Common myeloid progenitor, CD34-positive (primary cell): ENCODE data around the gene CALCOCO1.

Source experiments
- CTCF ChIA-PET: fragments of 350-600 bp; sonication (Branson Sonifier 250); formaldehyde crosslinking; loops from one replicate; lab custom pipeline; 2021; ENCODE audit warnings: antibody characterized with exemption; lab: Charles Lee
- POLR2A ChIA-PET: fragments of 350-600 bp; sonication (Branson Sonifier 250); formaldehyde crosslinking; loops from one replicate; lab custom pipeline; 2021; ENCODE audit warnings: antibody characterized with exemption; lab: Charles Lee
- DNase-seq, 3 donors: peaks; one replicate each; pipeline versions ENCODE4 v3.0.0 to v3.0.0-alpha.2; 2013
- H3K27ac ChIP-seq, 2 experiments: 1 replicate in 1 of 2; 2 replicates in 1 of 2; pipeline ENCODE4 v1.7.0; 2013; ENCODE audit warnings: inconsistent platforms in 2 of 2, low read length in 2 of 2, mild to moderate bottlenecking in 2 of 2, low read depth in 1 of 2, moderate library complexity in 1 of 2; ENCODE audit not compliant: severe bottlenecking in 2 of 2, insufficient read depth in 1 of 2, poor library complexity in 1 of 2
- H3K27me3 ChIP-seq, 5 experiments: replicated peaks in 2 of 5; 1 replicate in 3 of 5; 2 replicates in 2 of 5; pipeline versions ENCODE4 v1.6.1 to v1.7.0; 2013; ENCODE audit warnings: low read length in 4 of 5, mild to moderate bottlenecking in 2 of 5, moderate library complexity in 2 of 5, inconsistent platforms in 1 of 5; ENCODE audit not compliant: insufficient read depth in 5 of 5, control insufficient read depth in 4 of 5
- H3K36me3 ChIP-seq, 4 experiments: 1 replicate in 2 of 4; 2 replicates in 2 of 4; pipeline versions ENCODE4 v1.6.1 to v1.7.0; 2013; ENCODE audit warnings: low read length in 3 of 4, control low read depth in 1 of 4, mild to moderate bottlenecking in 1 of 4; ENCODE audit not compliant: control insufficient read depth in 4 of 4, insufficient read depth in 4 of 4
- H3K4me1 ChIP-seq, 4 experiments: 1 replicate in 3 of 4; 2 replicates in 1 of 4; pipeline versions ENCODE4 v1.6.1 to v1.7.1; 2013; ENCODE audit warnings: low read length in 3 of 4, mild to moderate bottlenecking in 3 of 4, control low read depth in 1 of 4, inconsistent platforms in 1 of 4, moderate library complexity in 1 of 4; ENCODE audit not compliant: control insufficient read depth in 4 of 4, insufficient read depth in 4 of 4; ENCODE audit errors: control extremely low read depth in 1 of 4
- H3K4me3 ChIP-seq, 7 experiments: 1 replicate in 4 of 7; 2 replicates in 3 of 7; pipeline versions ENCODE4 v1.5.1 to v1.7.0; 2013; ENCODE audit warnings: mild to moderate bottlenecking in 7 of 7, low read length in 6 of 7, moderate library complexity in 6 of 7, inconsistent platforms in 2 of 7, low read depth in 2 of 7, control low read depth in 1 of 7; ENCODE audit not compliant: insufficient read depth in 4 of 7, control insufficient read depth in 1 of 7; ENCODE audit errors: extremely low read depth in 1 of 7
- H3K9me3 ChIP-seq, 5 experiments: 1 replicate in 4 of 5; 2 replicates in 1 of 5; pipeline versions ENCODE4 v1.6.1 to v1.7.1; 2013; ENCODE audit warnings: low read length in 4 of 5, mild to moderate bottlenecking in 2 of 5, inconsistent platforms in 1 of 5, low read depth in 1 of 5, moderate library complexity in 1 of 5; ENCODE audit not compliant: control insufficient read depth in 4 of 5, insufficient read depth in 2 of 5; ENCODE audit errors: control extremely low read depth in 1 of 5
- WGBS: methylation state at CpG from one replicate; pipeline ENCODE4 v1.1.5; 2013; ENCODE audit not compliant: insufficient coverage; 5-methylcytosine and 5-hydroxymethylcytosine counted together

CALCOCO1 gene

DNA sequence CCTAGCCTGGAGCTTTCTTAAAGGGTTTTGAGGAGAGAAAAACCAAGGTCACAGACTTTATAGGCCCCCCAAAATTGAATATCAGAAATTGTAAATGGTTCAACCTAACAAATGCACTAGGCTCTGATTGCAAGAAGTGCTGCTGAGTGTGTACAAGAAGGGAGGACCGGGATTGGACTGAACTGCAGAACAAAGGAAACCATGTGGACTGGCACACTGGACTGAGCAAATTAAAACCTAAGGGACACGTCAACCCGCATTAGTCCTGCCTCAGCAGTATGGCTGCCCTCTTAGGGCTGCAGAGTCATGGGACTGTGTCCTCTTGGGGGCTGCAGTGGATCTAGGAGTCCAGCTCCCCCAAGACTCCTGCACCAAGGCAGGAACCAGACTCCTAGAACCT is 25.4 kb upstream of the CALCOCO1 start:
- Histone ChIP-seq H3K36me3 (no peaks in the 10 kb centered on the region), H3K4me1 (peaks cover 1 to 78% (median 44%) of the 10 kb centered on the region in 4 experiments), H3K9me3 (no peaks in the 10 kb centered on the region), H3K27me3 (peaks cover 15 to 83% (median 37%) of the 10 kb centered on the region in 5 experiments), H3K27ac (no peak overlapping the region), H3K4me3 (no peak overlapping the region)
- no peak for DNase-seq
- WGBS: 100% methylated on average over 3 of the region's 3 CpGs
- ChIA-PET CTCF (interaction anchor here (0.9 to 15.2 kb wide), 5 partner anchors 7 to 204 kb away, joined by 3 to 113 read pairs (median 3); no protein-coding TSS in a partner anchor), POLR2A (interaction anchor here (0.8 kb wide), 1 partner anchor 16 kb away, joined by 4 read pairs; no protein-coding TSS in a partner anchor)

- H3K9me3 ChIP-seq: no peaks in the 10 kb centered on the region
- 49% methylated on average over 11 of the region's 13 CpGs for WGBS
- peaks cover 15 to 84% (median 35%) of the 10 kb centered on the region in 5 experiments for H3K27me3 ChIP-seq
- ChIA-PET CTCF (interaction anchor here (0.9 to 15.2 kb wide), 5 partner anchors 7 to 205 kb away, joined by 3 to 113 read pairs (median 3); no protein-coding TSS in a partner anchor), POLR2A (interaction anchor here (0.8 kb wide), 1 partner anchor 15 kb away, joined by 4 read pairs; no protein-coding TSS in a partner anchor)
- H3K4me1 ChIP-seq: peaks cover 1 to 74% (median 42%) of the 10 kb centered on the region in 4 experiments
- no peak overlapping the region for H3K27ac ChIP-seq
- H3K4me3 ChIP-seq: peak overlapping the region in 4 of 7 experiments; percentile 42 to 77 (median 68)
- no peaks in the 10 kb centered on the region for H3K36me3 ChIP-seq
- DNase-seq: no peak
These were observed 24.9 kb upstream of the CALCOCO1 start for GRCh38 chr12:53752192-53752601.

GRCh38 chr12:53751336-53752191 is 24.3 kb upstream of the CALCOCO1 start, which contains the start of gene CISTR:
TSS of gene CISTR (minus strand) at chr12:53751979.
- H3K27ac ChIP-seq: no peak within 1 kb of the TSS
- ChIA-PET POLR2A (interaction anchor here (0.8 kb wide), 1 partner anchor 15 kb away, joined by 4 read pairs; no protein-coding TSS in a partner anchor), CTCF (interaction anchor here (0.9 to 15.2 kb wide), 6 partner anchors 6 to 205 kb away, joined by 3 to 113 read pairs (median 4); no protein-coding TSS in a partner anchor)
- H3K9me3 ChIP-seq: no peaks in the 10 kb centered on the region
- peaks cover 15 to 87% (median 39%) of the 10 kb centered on the region in 5 experiments for H3K27me3 ChIP-seq
- 1% methylated on average over 68 of the region's 76 CpGs for WGBS
- no peaks in the 10 kb centered on the region for H3K36me3 ChIP-seq
- peaks cover 1 to 68% (median 39%) of the 10 kb centered on the region in 4 experiments for H3K4me1 ChIP-seq
- H3K4me3 ChIP-seq: peak within 1 kb of the TSS; percentile 25 to 77 (median 50)
- DNase-seq: peak in 2 of 3 donors; percentile 42 to 67

- POLR2A ChIA-PET: no interaction called here
- peak; percentile 29 to 73 (median 62) for DNase-seq
- Histone ChIP-seq H3K4me3 (peak overlapping the region in 6 of 7 experiments; percentile 32 to 77 (median 56)), H3K4me1 (peaks cover 1 to 61% (median 32%) of the 10 kb centered on the region in 4 experiments), H3K36me3 (no peaks in the 10 kb centered on the region), H3K27ac (no peak overlapping the region), H3K27me3 (peaks cover 15 to 91% (median 39%) of the 10 kb centered on the region in 5 experiments), H3K9me3 (no peaks in the 10 kb centered on the region)
- CTCF ChIA-PET: interaction anchor here (1.2 to 1.7 kb wide), 2 partner anchors 8 to 49 kb away, joined by 5 to 9 read pairs; no protein-coding TSS in a partner anchor
- 3% methylated on average over 25 of the region's 36 CpGs for WGBS
These were observed 23.6 kb upstream of the CALCOCO1 start for GRCh38 chr12:53750812-53751335.

DNA sequence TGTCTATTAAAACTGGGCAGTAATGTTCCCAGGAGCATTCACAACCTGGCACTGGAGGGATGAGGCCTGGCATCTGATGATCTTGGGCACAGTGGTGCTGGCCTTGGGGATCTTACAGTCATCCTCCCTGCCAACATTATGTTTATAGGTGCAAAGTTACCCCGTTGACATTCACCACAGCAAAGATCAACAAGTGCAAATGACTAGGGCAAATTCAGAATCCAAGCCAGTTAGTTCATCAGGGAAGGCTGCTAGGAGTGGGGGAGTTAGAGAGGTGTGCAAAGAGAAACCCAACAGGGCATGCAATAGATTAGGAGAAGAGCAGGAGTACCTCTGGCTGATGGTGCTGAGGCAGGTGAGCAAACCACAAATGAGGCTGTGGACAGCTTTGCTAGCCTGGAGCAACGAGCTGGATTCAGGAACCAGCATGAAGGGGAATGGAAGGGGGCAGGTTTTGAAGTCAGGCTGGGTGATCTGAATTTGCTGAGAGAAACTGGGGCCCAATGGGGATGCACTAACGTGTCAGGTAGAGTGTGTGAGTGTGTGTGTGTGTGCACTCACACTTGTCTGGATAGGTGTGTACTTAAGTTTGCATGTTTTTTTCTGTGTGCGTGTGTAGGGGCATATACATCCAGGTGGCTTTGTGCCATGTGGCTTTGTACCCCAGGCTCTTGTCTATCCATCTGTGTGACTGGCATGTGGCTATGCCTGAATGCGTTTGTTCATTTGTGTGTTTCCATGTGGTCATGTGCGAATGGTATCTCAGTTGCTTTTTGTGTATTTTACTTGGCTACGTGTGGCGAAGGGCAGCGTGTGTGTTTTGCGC is 22.9 kb upstream of the CALCOCO1 start:
- Histone ChIP-seq H3K36me3 (no peaks in the 10 kb centered on the region), H3K4me3 (peak overlapping the region in 5 of 7 experiments; percentile 32 to 77 (median 62)), H3K27me3 (peaks cover 15 to 98% (median 39%) of the 10 kb centered on the region in 5 experiments), H3K27ac (no peak overlapping the region), H3K9me3 (no peaks in the 10 kb centered on the region), H3K4me1 (peaks cover 1 to 54% (median 26%) of the 10 kb centered on the region in 4 experiments)
- CTCF ChIA-PET: interaction anchor here (0.9 to 1.3 kb wide), 3 partner anchors 29 to 207 kb away, joined by 3 to 4 read pairs (median 3); no protein-coding TSS in a partner anchor
- DNase-seq: no peak
- POLR2A ChIA-PET: no interaction called here
- 61% methylated on average over 9 of the region's 10 CpGs for WGBS
